ENCODE results near the gene KDM6A. TPM values are rescaled to one million over a fixed set of nuclear protein-coding genes. Genes with fewer than 3 reads are reported as not detected.

The KDM6A gene
- total and polyA plus RNA-seq, 4 experiments from 2014 or later: 12.5 to 51.2 (median 34.3) TPM

DNA sequence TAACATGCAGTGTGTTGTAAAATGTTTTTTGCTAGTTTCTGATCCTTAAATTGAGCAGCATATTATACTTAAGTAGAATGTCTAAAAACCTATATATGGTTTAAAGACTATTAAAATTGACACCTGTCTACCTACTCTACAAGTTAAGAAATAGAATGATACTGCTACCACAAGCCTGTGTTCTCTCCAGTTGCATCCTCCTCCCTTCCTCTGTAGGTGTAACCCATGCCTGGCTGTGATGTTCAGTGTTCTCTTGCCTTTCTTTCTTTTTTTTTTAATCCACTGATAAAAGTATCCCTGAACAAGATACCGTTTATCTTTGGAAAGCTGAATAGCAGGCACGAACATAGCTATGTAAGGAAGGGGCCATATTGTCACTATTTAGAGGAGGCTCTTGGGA lies 99.1 kb downstream of the KDM6A start:
- no peaks in the 10 kb centered on the region for H3K9me3 ChIP-seq (ENCODE audit: control insufficient read depth in 1 of 2, low read length in 2 of 2)
- no peak overlapping the region for H3K27ac ChIP-seq (ENCODE audit: low read depth, low read length)
- H3K9me3 Mint-ChIP-seq: peaks cover 0 to 43% (median 24%) of the 10 kb centered on the region in 8 donors
- peaks cover 12% of the 10 kb centered on the region for H3K4me1 ChIP-seq (ENCODE audit: insufficient read depth, low read length)
- H3K4me3 Mint-ChIP-seq: peak overlapping the region in 1 of 8 donors; percentile 25
- H3K27me3 Mint-ChIP-seq: no peaks in the 10 kb centered on the region
- H3K27ac Mint-ChIP-seq: no peak overlapping the region
- ChIA-PET POLR2A (ENCODE audit: partially characterized antibody) (no interaction called here), CTCF (ENCODE audit: partially characterized antibody) (no interaction called here)
- no peak overlapping the region for H3K4me3 ChIP-seq (ENCODE audit: low read length in 2 of 2)
- peaks cover 15 to 61% (median 35%) of the 10 kb centered on the region in 4 donors for H3K4me1 Mint-ChIP-seq
- H3K36me3 Mint-ChIP-seq: peaks cover 25 to 65% of the 10 kb centered on the region in 2 donors
- DNase-seq: no peak
- H3K36me3 ChIP-seq (ENCODE audit: insufficient read depth, low read length): no peaks in the 10 kb centered on the region
- H3K27me3 ChIP-seq (ENCODE audit: insufficient read depth, low read length): no peaks in the 10 kb centered on the region
- intact Hi-C loops (cut with micrococcal nuclease): no loop called here

GRCh38 chrX:44973420-44973932 lies 100.5 kb downstream of the KDM6A start:
- Mint-ChIP-seq H3K4me1 (peaks cover 8 to 58% (median 29%) of the 10 kb centered on the region in 4 donors), H3K9me3 (peaks cover 0 to 43% (median 24%) of the 10 kb centered on the region in 8 donors), H3K36me3 (peaks cover 24 to 67% of the 10 kb centered on the region in 2 donors), H3K4me3 (peak overlapping the region in 2 of 8 donors; percentile 19 to 37), H3K27me3 (no peaks in the 10 kb centered on the region), H3K27ac (no peak overlapping the region)
- no peaks in the 10 kb centered on the region for H3K9me3 ChIP-seq (ENCODE audit: control insufficient read depth in 1 of 2, low read length in 2 of 2)
- no peaks in the 10 kb centered on the region for H3K27me3 ChIP-seq (ENCODE audit: insufficient read depth, low read length)
- intact Hi-C loops (cut with micrococcal nuclease): no loop called here
- ChIA-PET POLR2A (ENCODE audit: partially characterized antibody) (no interaction called here), CTCF (ENCODE audit: partially characterized antibody) (no interaction called here)
- H3K4me3 ChIP-seq (ENCODE audit: low read length in 2 of 2): no peak overlapping the region
- no peaks in the 10 kb centered on the region for H3K36me3 ChIP-seq (ENCODE audit: insufficient read depth, low read length)
- H3K4me1 ChIP-seq (ENCODE audit: insufficient read depth, low read length): no peaks in the 10 kb centered on the region
- no peak for DNase-seq
- H3K27ac ChIP-seq (ENCODE audit: low read depth, low read length): no peak overlapping the region

DNA sequence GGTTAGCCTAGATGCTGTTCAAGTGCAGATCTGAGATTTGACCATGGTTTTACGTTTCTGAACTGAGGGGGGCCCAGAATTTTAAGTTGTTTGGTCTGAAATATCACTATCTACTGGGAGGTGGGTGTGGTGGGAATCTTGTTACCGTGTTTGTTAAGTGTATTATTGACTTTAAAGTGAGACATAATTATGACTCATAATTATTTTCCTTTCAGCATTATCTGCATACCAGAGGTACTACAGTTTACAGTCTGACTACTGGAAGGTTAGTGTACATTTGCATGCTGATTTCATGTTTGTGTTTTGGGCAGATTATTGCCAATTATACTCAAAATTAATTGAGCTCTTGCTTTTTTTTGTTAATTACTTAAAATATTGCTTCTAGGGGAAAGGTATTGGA lies 101.5 kb downstream of the KDM6A start:
- Mint-ChIP-seq H3K4me3 (peak overlapping the region in 2 of 8 donors; percentile 6 to 28), H3K36me3 (peaks cover 24 to 75% of the 10 kb centered on the region in 2 donors), H3K27ac (peak overlapping the region in 2 of 7 donors; percentile 10 to 47), H3K9me3 (peaks cover 0 to 43% (median 24%) of the 10 kb centered on the region in 8 donors), H3K4me1 (peaks cover 18 to 67% (median 34%) of the 10 kb centered on the region in 4 donors), H3K27me3 (no peaks in the 10 kb centered on the region)
- Histone ChIP-seq H3K27me3 (ENCODE audit: insufficient read depth, low read length) (no peaks in the 10 kb centered on the region), H3K36me3 (ENCODE audit: insufficient read depth, low read length) (no peaks in the 10 kb centered on the region), H3K4me3 (ENCODE audit: low read length in 2 of 2) (no peak overlapping the region), H3K27ac (ENCODE audit: low read depth, low read length) (no peak overlapping the region), H3K9me3 (ENCODE audit: control insufficient read depth in 1 of 2, low read length in 2 of 2) (no peaks in the 10 kb centered on the region), H3K4me1 (ENCODE audit: insufficient read depth, low read length) (no peaks in the 10 kb centered on the region)
- CTCF ChIA-PET (ENCODE audit: partially characterized antibody): no interaction called here
- no peak for DNase-seq
- POLR2A ChIA-PET (ENCODE audit: partially characterized antibody): no interaction called here
- intact Hi-C loops (cut with micrococcal nuclease): no loop called here

DNA sequence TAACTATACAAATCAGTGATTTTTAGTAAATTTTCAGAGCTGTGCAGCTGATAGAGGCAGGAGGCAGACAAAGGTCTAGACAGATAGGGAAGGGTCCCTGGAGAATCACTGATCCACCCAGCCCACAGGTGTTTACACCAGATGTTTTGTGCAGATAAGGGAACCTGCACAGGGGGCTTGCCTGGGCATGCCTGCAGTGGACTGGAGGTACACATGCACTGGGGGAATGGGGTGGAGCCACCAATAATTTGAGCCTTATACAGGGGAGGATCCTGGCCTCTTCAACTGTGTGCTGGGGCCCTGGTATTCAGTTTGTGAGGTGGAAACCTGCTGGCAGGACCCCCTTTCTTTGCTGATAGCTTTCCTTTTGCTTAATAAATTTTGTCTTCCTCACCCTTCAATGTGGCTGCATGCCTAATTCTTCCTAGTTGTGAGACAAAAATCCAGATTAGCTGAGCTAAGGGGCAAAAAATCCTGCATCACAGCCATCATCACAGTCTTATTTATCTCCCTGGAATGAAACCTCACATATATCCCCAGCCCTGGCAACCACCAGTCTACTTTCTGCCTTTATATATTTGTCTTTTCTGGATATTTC lies 102.8 kb downstream of the KDM6A start:
- Mint-ChIP-seq H3K4me3 (no peak overlapping the region), H3K27me3 (no peaks in the 10 kb centered on the region), H3K9me3 (peaks cover 0 to 43% (median 24%) of the 10 kb centered on the region in 8 donors), H3K36me3 (peaks cover 21 to 71% of the 10 kb centered on the region in 2 donors), H3K4me1 (peaks cover 18 to 65% (median 33%) of the 10 kb centered on the region in 4 donors), H3K27ac (peak overlapping the region in 1 of 7 donors; percentile 29)
- Histone ChIP-seq H3K27me3 (ENCODE audit: insufficient read depth, low read length) (no peaks in the 10 kb centered on the region), H3K4me1 (ENCODE audit: insufficient read depth, low read length) (no peaks in the 10 kb centered on the region), H3K36me3 (ENCODE audit: insufficient read depth, low read length) (no peaks in the 10 kb centered on the region), H3K4me3 (ENCODE audit: low read length in 2 of 2) (no peak overlapping the region), H3K9me3 (ENCODE audit: control insufficient read depth in 1 of 2, low read length in 2 of 2) (no peaks in the 10 kb centered on the region), H3K27ac (ENCODE audit: low read depth, low read length) (no peak overlapping the region)
- POLR2A ChIA-PET (ENCODE audit: partially characterized antibody): interaction anchor here (0.6 kb wide), 1 partner anchor 109 kb away, joined by 3 read pairs; no protein-coding TSS in a partner anchor
- no peak for DNase-seq
- CTCF ChIA-PET (ENCODE audit: partially characterized antibody): no interaction called here
- intact Hi-C loops (cut with micrococcal nuclease): no loop called here

DNA sequence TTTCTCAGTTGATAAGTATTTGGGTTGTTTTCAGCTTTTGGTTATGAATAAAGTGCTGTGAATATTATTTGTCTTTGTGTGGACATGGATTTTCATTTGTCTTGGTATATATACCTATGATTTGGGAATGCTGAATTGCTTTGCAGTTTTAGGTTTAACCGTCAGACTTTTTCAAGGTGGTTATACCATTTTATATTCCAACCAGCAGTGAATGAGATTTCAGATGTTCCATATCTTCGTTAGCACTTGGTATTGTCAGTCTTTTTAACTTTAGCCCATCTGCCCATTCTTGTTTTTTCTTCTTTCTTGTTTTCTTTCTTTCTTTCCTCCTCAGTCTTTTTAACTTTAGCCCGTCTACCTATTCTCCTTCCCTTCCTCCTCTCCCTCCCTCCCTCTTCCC lies 106.0 kb downstream of the KDM6A start:
- Histone ChIP-seq H3K36me3 (ENCODE audit: insufficient read depth, low read length) (no peaks in the 10 kb centered on the region), H3K9me3 (ENCODE audit: control insufficient read depth in 1 of 2, low read length in 2 of 2) (no peaks in the 10 kb centered on the region), H3K27ac (ENCODE audit: low read depth, low read length) (no peak overlapping the region), H3K4me1 (ENCODE audit: insufficient read depth, low read length) (no peaks in the 10 kb centered on the region), H3K27me3 (ENCODE audit: insufficient read depth, low read length) (no peaks in the 10 kb centered on the region), H3K4me3 (ENCODE audit: low read length in 2 of 2) (no peak overlapping the region)
- DNase-seq: no peak
- ChIA-PET CTCF (ENCODE audit: partially characterized antibody) (no interaction called here), POLR2A (ENCODE audit: partially characterized antibody) (no interaction called here)
- intact Hi-C loops (cut with micrococcal nuclease): no loop called here
- Mint-ChIP-seq H3K27me3 (no peaks in the 10 kb centered on the region), H3K4me1 (peaks cover 16 to 62% (median 36%) of the 10 kb centered on the region in 4 donors), H3K27ac (peak overlapping the region in 1 of 7 donors; percentile 84), H3K4me3 (peak overlapping the region in 1 of 8 donors; percentile 38), H3K9me3 (peaks cover 0 to 21% (median 6%) of the 10 kb centered on the region in 8 donors), H3K36me3 (peaks cover 15 to 45% of the 10 kb centered on the region in 2 donors)

DNA sequence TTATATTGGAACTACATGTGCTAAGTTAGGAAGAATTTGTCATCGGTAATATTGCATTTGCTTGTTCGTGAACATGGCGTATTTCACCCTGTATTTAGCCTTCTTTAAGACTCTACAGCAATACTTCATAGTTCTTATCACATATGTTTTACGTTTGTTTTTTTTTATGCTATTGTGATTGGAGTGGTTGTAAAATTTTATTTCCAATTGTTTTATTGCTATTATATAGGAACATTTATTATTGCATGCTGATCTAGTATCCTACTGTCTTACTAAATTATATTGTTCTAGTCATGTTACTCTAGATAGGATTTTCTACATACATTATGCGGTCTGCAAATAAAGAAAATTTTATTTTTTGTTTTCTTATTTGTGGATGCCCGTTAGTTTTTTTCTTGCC lies 107.4 kb downstream of the KDM6A start:
- no peaks in the 10 kb centered on the region for H3K27me3 ChIP-seq (ENCODE audit: insufficient read depth, low read length)
- ChIA-PET CTCF (ENCODE audit: partially characterized antibody) (no interaction called here), POLR2A (ENCODE audit: partially characterized antibody) (no interaction called here)
- Mint-ChIP-seq H3K9me3 (peaks cover 0 to 10% (median 2%) of the 10 kb centered on the region in 8 donors), H3K27ac (no peak overlapping the region), H3K36me3 (peaks cover 6 to 35% of the 10 kb centered on the region in 2 donors), H3K27me3 (no peaks in the 10 kb centered on the region), H3K4me3 (peak overlapping the region in 1 of 8 donors; percentile 14), H3K4me1 (peaks cover 8 to 51% (median 27%) of the 10 kb centered on the region in 4 donors)
- H3K4me1 ChIP-seq (ENCODE audit: insufficient read depth, low read length): no peaks in the 10 kb centered on the region
- H3K36me3 ChIP-seq (ENCODE audit: insufficient read depth, low read length): no peaks in the 10 kb centered on the region
- H3K4me3 ChIP-seq (ENCODE audit: low read length in 2 of 2): no peak overlapping the region
- H3K9me3 ChIP-seq (ENCODE audit: control insufficient read depth in 1 of 2, low read length in 2 of 2): no peaks in the 10 kb centered on the region
- intact Hi-C loops (cut with micrococcal nuclease): no loop called here
- DNase-seq: no peak
- H3K27ac ChIP-seq (ENCODE audit: low read depth, low read length): no peak overlapping the region

GRCh38 chrX:44980883-44981282 lies 107.9 kb downstream of the KDM6A start:
- H3K4me1 ChIP-seq (ENCODE audit: insufficient read depth, low read length): no peaks in the 10 kb centered on the region
- intact Hi-C loops (cut with micrococcal nuclease): no loop called here
- ChIA-PET CTCF (ENCODE audit: partially characterized antibody) (no interaction called here), POLR2A (ENCODE audit: partially characterized antibody) (no interaction called here)
- Mint-ChIP-seq H3K27me3 (no peaks in the 10 kb centered on the region), H3K36me3 (peaks cover 5 to 34% of the 10 kb centered on the region in 2 donors), H3K27ac (peak overlapping the region in 2 of 7 donors; percentile 47 to 66), H3K9me3 (peaks cover 0 to 8% (median 1%) of the 10 kb centered on the region in 8 donors), H3K4me3 (peak overlapping the region in 1 of 8 donors; percentile 41), H3K4me1 (peaks cover 8 to 51% (median 28%) of the 10 kb centered on the region in 4 donors)
- no peak for DNase-seq
- H3K27me3 ChIP-seq (ENCODE audit: insufficient read depth, low read length): no peaks in the 10 kb centered on the region
- H3K4me3 ChIP-seq (ENCODE audit: low read length in 2 of 2): no peak overlapping the region
- no peaks in the 10 kb centered on the region for H3K36me3 ChIP-seq (ENCODE audit: insufficient read depth, low read length)
- no peak overlapping the region for H3K27ac ChIP-seq (ENCODE audit: low read depth, low read length)
- H3K9me3 ChIP-seq (ENCODE audit: control insufficient read depth in 1 of 2, low read length in 2 of 2): no peaks in the 10 kb centered on the region
